ENCODE measurements around the gene OR51A4.

- TF ChIP-seq, protein P1, sequence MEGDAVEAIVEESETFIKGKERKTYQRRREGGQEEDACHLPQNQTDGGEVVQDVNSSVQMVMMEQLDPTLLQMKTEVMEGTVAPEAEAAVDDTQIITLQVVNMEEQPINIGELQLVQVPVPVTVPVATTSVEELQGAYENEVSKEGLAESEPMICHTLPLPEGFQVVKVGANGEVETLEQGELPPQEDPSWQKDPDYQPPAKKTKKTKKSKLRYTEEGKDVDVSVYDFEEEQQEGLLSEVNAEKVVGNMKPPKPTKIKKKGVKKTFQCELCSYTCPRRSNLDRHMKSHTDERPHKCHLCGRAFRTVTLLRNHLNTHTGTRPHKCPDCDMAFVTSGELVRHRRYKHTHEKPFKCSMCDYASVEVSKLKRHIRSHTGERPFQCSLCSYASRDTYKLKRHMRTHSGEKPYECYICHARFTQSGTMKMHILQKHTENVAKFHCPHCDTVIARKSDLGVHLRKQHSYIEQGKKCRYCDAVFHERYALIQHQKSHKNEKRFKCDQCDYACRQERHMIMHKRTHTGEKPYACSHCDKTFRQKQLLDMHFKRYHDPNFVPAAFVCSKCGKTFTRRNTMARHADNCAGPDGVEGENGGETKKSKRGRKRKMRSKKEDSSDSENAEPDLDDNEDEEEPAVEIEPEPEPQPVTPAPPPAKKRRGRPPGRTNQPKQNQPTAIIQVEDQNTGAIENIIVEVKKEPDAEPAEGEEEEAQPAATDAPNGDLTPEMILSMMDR (IDR thresholded peaks at IDR 0.05; ENCODE audit: borderline replicate concordance, extremely low read depth, low read length, poor library complexity, severe bottlenecking), result no peak
- no peak for TF ChIP-seq EZH2 (IDR thresholded peaks at IDR 0.05; ENCODE audit: borderline replicate concordance, low read depth, low read length, severe bottlenecking)
Observed at GRCh38 chr11:4924239-4924638, 23.2 kb downstream of the OR51A4 start, which contains the start of gene OR51G1.
